Type B pancreatic cell (in vitro differentiated cells): ENCODE results near the gene IL36RN. TPM values are rescaled to one million over a fixed set of nuclear protein-coding genes. Genes with fewer than 3 reads are reported as not detected.

ENCODE experiments used
- DNase-seq: peaks from one replicate; pipeline ENCODE4 v3.0.0; 2021; ENCODE audit warnings: mixed read lengths; ENCODE audit not compliant: unreplicated experiment; ENCODE audit errors: extremely low spot score
- H3K27ac Mint-ChIP-seq: 2 replicates; pipeline ENCODE4 v1.8.0; 2021; ENCODE audit warnings: mild to moderate bottlenecking, mixed read lengths
- H3K27me3 Mint-ChIP-seq: 2 replicates; pipeline ENCODE4 v1.8.0; 2021; ENCODE audit warnings: mixed read lengths
- H3K36me3 Mint-ChIP-seq: 2 replicates; pipeline ENCODE4 v1.8.0; 2021; ENCODE audit warnings: mixed read lengths
- H3K4me1 Mint-ChIP-seq: one replicate; pipeline ENCODE4 v1.8.0; 2021; ENCODE audit warnings: mixed read lengths; ENCODE audit not compliant: unreplicated experiment
- H3K4me3 Mint-ChIP-seq: 2 replicates; pipeline ENCODE4 v1.8.0; 2021; ENCODE audit warnings: mild to moderate bottlenecking, mixed read lengths
- H3K9me3 Mint-ChIP-seq: 2 replicates; pipeline ENCODE4 v1.8.0; 2021; ENCODE audit warnings: mixed read lengths
- CTCF ChIP-seq: fragments of 200-600 bp; sonication (generic); conservative IDR thresholded peaks from 2 replicates; pipeline ENCODE4 v1.5.0; 2021; ENCODE audit warnings: antibody characterized with exemption, mild to moderate bottlenecking
- total RNA-seq: library from RNA; stranded (reverse); gene quantifications from 2 replicates; pipeline ENCODE4 v1.2.1, GENCODE V29; 2021; ENCODE audit warnings: low replicate concordance

Gene IL36RN
- total RNA-seq, 1 donor from 2014 or later = 12.0 TPM

GRCh38 chr2:113068249-113068648 lies 9.3 kb downstream of the IL36RN start:
- DNase-seq = no peak
- Mint-ChIP-seq H3K4me1 (peaks cover 6% of the 10 kb centered on the region), H3K27ac (peak overlapping the region; percentile 92), H3K4me3 (no peak overlapping the region), H3K9me3 (peaks cover 15% of the 10 kb centered on the region), H3K36me3 (no peaks in the 10 kb centered on the region), H3K27me3 (peaks cover 5% of the 10 kb centered on the region)
- no peak for TF ChIP-seq CTCF

- Mint-ChIP-seq H3K4me1 (peaks cover 6% of the 10 kb centered on the region), H3K4me3 (peak overlapping the region; percentile 65), H3K27me3 (peaks cover 5% of the 10 kb centered on the region), H3K9me3 (peaks cover 15% of the 10 kb centered on the region), H3K27ac (peak overlapping the region; percentile 92), H3K36me3 (no peaks in the 10 kb centered on the region)
- DNase-seq = no peak
- no peak for TF ChIP-seq CTCF
These were observed 9.9 kb downstream of the IL36RN start for GRCh38 chr2:113068706-113069485.

GRCh38 chr2:113069676-113070605 lies 10.9 kb downstream of the IL36RN start:
- H3K27ac Mint-ChIP-seq = peak overlapping the region; percentile 92
- peaks cover 15% of the 10 kb centered on the region for H3K9me3 Mint-ChIP-seq
- TF ChIP-seq CTCF = no peak
- H3K36me3 Mint-ChIP-seq = no peaks in the 10 kb centered on the region
- peaks cover 6% of the 10 kb centered on the region for H3K4me1 Mint-ChIP-seq
- DNase-seq = no peak
- peaks cover 5% of the 10 kb centered on the region for H3K27me3 Mint-ChIP-seq
- H3K4me3 Mint-ChIP-seq = peak overlapping the region; percentile 18

GRCh38 chr2:113070606-113070975 lies 11.6 kb downstream of the IL36RN start:
- TF ChIP-seq CTCF = no peak
- peaks cover 5% of the 10 kb centered on the region for H3K27me3 Mint-ChIP-seq

GRCh38 chr2:113072584-113072983 lies 13.6 kb downstream of the IL36RN start:
- H3K9me3 Mint-ChIP-seq = peaks cover 11% of the 10 kb centered on the region
- no peak for TF ChIP-seq CTCF
- H3K4me3 Mint-ChIP-seq = no peak overlapping the region
- peaks cover 4% of the 10 kb centered on the region for H3K27me3 Mint-ChIP-seq
- no peaks in the 10 kb centered on the region for H3K36me3 Mint-ChIP-seq
- H3K4me1 Mint-ChIP-seq = peaks cover 6% of the 10 kb centered on the region
- no peak for DNase-seq
- no peak overlapping the region for H3K27ac Mint-ChIP-seq

More at GRCh38 chr2:113070606-113070975, 11.6 kb downstream of the IL36RN start:
- no peaks in the 10 kb centered on the region for H3K36me3 Mint-ChIP-seq
- no peak for DNase-seq
- no peak overlapping the region for H3K4me3 Mint-ChIP-seq
- H3K27ac Mint-ChIP-seq = peak overlapping the region; percentile 92
- H3K9me3 Mint-ChIP-seq = peaks cover 15% of the 10 kb centered on the region
- peaks cover 6% of the 10 kb centered on the region for H3K4me1 Mint-ChIP-seq
